HG02943 (cell line): ENCODE measurements around the gene SLC41A3.

ENCODE experiments used
- ATAC-seq: cut with Tn5 transposase; IDR thresholded peaks from one replicate; pipeline ENCODE4 v1.9.1; 2021; ENCODE audit warnings: mild to moderate bottlenecking, low read depth, moderate library complexity; ENCODE audit not compliant: unreplicated experiment

The SLC41A3 gene

GRCh38 chr3:126121074-126121473, 37.1 kb upstream of the SLC41A3 start:
- ATAC-seq = no peak

GRCh38 chr3:126119976-126120375, 36.1 kb upstream of the SLC41A3 start:
- ATAC-seq = no peak

GRCh38 chr3:126119008-126119675, 35.2 kb upstream of the SLC41A3 start:
- ATAC-seq = no peak

GRCh38 chr3:126118591-126118990, 34.7 kb upstream of the SLC41A3 start:
- ATAC-seq = no peak

GRCh38 chr3:126117786-126118185, 33.9 kb upstream of the SLC41A3 start:
- ATAC-seq = no peak

GRCh38 chr3:126117212-126117611, 33.3 kb upstream of the SLC41A3 start:
- no peak for ATAC-seq

- no peak for ATAC-seq
These were observed 32.6 kb upstream of the SLC41A3 start for GRCh38 chr3:126116526-126116925.

GRCh38 chr3:126114443-126115386, 30.8 kb upstream of the SLC41A3 start:
- no peak for ATAC-seq

GRCh38 chr3:126113733-126114442, 30.0 kb upstream of the SLC41A3 start:
- ATAC-seq = no peak

GRCh38 chr3:126113238-126113555, 29.3 kb upstream of the SLC41A3 start:
- no peak for ATAC-seq

GRCh38 chr3:126112531-126113237, 28.8 kb upstream of the SLC41A3 start:
- ATAC-seq = no peak

- ATAC-seq = no peak
These were observed 27.9 kb upstream of the SLC41A3 start for GRCh38 chr3:126111566-126112475.

GRCh38 chr3:126111126-126111551, 27.2 kb upstream of the SLC41A3 start:
- ATAC-seq = no peak

- no peak for ATAC-seq
These were observed 26.7 kb upstream of the SLC41A3 start for GRCh38 chr3:126110431-126111125.

GRCh38 chr3:126109880-126110235, 25.9 kb upstream of the SLC41A3 start:
- ATAC-seq = no peak

GRCh38 chr3:126109146-126109879, 25.4 kb upstream of the SLC41A3 start:
- no peak for ATAC-seq

- no peak for ATAC-seq
These were observed 24.7 kb upstream of the SLC41A3 start for GRCh38 chr3:126108676-126109050.

- ATAC-seq = no peak
These were observed 24.2 kb upstream of the SLC41A3 start for GRCh38 chr3:126107957-126108675.
